Hematopoietic multipotent progenitor cell treated with erythropoietin and hydrocortisone succinate and interleukin-3 and kit ligand, for 17 days (in vitro differentiated cells): ENCODE measurements around the gene SGCB.
"Not testable (repeated sequence)": the region's sequence is repeated elsewhere in the genome, so short reads cannot be mapped to it uniquely, and the experiment has no call there.

Source experiments
- DNase-seq: peaks from one replicate; pipeline ENCODE4 v3.0.0-alpha.2; 2015; ENCODE audit warnings: low spot score

SGCB gene

GRCh38 chr4:52038103-52038912 is at the start of gene SGCB:
Gene SGCB, minus strand, starts transcription at chr4:52038299. Its CDS starts 40 bp downstream, at chr4:52038259.
- DNase-seq, result no peak

- DNase-seq, result not testable (repeated sequence)
Measured at GRCh38 chr4:52086425-52086824, 48.3 kb upstream of the SGCB start.

- no peak for DNase-seq
Measured at GRCh38 chr4:52081216-52081615, 43.1 kb upstream of the SGCB start.

- no peak for DNase-seq
Measured at GRCh38 chr4:52079659-52080058, 41.6 kb upstream of the SGCB start.

GRCh38 chr4:52076731-52077130 is 38.6 kb upstream of the SGCB start:
- DNase-seq, result no peak

- no peak for DNase-seq
Measured at GRCh38 chr4:52071791-52072546, 33.9 kb upstream of the SGCB start.

GRCh38 chr4:52069571-52069970 is 31.5 kb upstream of the SGCB start:
- no peak for DNase-seq

- DNase-seq, result no peak
Measured at GRCh38 chr4:52059372-52059771, 21.3 kb upstream of the SGCB start.

- no peak for DNase-seq
Measured at GRCh38 chr4:52058275-52058674, 20.2 kb upstream of the SGCB start.

GRCh38 chr4:52057196-52057595 is 19.1 kb upstream of the SGCB start:
- DNase-seq, result no peak

GRCh38 chr4:52054254-52054653 is 16.2 kb upstream of the SGCB start:
- no peak for DNase-seq

- DNase-seq, result no peak
Measured at GRCh38 chr4:52052475-52052780, 14.3 kb upstream of the SGCB start.

GRCh38 chr4:52051615-52052474 is 13.7 kb upstream of the SGCB start:
- DNase-seq, result no peak

- DNase-seq, result no peak
Measured at GRCh38 chr4:52051213-52051614, 13.1 kb upstream of the SGCB start, which contains the start of gene SPATA18. Gene SPATA18, plus strand, starts transcription at chr4:52051304. Its CDS starts 401 bp downstream, at chr4:52051705.

GRCh38 chr4:52049266-52049665 is 11.2 kb upstream of the SGCB start:
- DNase-seq, result no peak

- no peak for DNase-seq
Measured at GRCh38 chr4:52045028-52045427, 6.9 kb upstream of the SGCB start.

GRCh38 chr4:52037689-52038102 is 403 bp downstream of the SGCB start:
- DNase-seq, result no peak

GRCh38 chr4:52036886-52037530 is 1.1 kb downstream of the SGCB start:
- DNase-seq, result no peak

GRCh38 chr4:52035190-52035589 is 2.9 kb downstream of the SGCB start:
- no peak for DNase-seq

GRCh38 chr4:52032005-52032404 is 6.1 kb downstream of the SGCB start:
- no peak for DNase-seq

GRCh38 chr4:52028970-52029369 is 9.1 kb downstream of the SGCB start:
- no peak for DNase-seq
